Measurements from ENCODE around the gene CRB1.
"Not testable (repeated sequence)": the region's sequence is repeated elsewhere in the genome, so short reads cannot be mapped to it uniquely, and the experiment has no call there.

The CRB1 gene

GRCh38 chr1:197402189-197402588 is 134.1 kb downstream of the CRB1 start:
- no peak for FAIRE-seq

DNA sequence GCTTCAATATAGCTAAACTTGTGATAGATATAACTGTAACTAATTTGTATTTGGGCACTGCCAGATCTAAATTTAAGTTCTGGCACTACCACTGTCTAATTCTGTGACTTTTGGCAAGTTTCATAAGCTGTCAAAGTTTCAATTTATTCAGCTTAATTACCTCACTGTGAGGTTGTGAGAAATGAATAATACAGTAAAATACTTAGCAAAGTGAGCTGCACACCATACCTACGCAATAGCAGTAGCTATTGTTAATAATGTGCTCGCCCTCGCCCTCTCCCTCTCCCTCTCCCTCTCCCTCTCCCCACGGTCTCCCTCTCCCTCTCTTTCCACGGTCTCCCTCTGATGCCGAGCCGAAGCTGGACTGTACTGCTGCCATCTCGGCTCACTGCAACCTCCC is 136.7 kb downstream of the CRB1 start:
- not testable (repeated sequence) for FAIRE-seq

DNA sequence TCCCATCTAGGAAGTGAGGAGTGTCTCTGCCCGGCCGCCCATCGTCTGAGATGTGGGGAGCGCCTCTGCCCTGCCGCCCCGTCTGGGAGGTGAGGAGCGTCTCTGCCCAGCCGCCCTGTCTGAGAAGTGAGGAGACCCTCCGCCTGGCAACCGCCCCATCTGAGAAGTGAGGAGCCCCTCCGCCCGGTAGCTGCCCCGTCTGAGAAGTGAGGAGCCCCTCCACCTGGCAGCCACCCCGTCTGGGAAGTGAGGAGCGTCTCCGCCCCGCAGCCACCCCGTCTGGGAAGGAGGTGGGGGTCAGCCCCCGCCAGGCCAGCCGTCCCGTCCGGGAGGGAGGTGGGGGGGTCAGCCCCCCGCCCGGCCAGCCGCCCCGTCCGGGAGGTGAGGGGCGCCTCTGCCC is 137.6 kb downstream of the CRB1 start:
- FAIRE-seq: not testable (repeated sequence)

DNA sequence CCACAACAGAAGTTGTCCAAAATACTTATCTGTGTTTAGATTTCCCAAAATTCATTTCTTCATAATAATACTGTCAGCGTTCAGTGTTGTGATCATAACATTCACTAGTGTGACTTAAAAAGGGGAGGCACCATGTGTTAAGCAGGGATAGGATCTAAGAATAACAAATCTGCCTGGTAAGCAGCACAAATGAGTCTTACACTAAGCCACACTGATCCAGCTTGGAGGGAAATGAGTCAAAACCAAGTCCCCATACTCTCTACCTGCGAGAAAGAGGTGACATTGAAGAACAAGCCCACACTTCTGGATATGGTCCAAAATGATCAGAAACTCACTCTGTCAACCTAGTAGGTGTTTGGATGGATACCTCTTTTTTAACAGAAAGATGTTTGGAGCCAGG is 145.5 kb downstream of the CRB1 start:
- no peak for FAIRE-seq

GRCh38 chr1:197415221-197415620 is 147.2 kb downstream of the CRB1 start:
- no peak for FAIRE-seq

DNA sequence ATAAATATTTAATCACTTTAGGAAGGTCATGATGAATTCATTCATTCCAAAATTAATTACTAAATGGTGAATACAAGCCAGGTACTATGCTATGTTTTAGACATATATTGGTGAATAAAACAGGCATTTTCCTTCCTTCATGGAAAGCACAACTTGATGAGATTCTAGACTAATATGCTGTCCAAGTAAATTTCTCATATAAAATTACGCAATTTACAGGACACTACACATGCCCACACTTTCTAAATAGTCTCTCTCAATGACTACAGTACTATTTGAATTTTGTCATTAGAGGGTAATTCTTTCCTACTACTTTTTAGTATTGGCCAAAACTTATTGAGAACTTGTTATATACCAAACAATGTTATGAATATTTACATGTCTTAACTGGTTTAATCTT is 150.6 kb downstream of the CRB1 start:
- no peak for FAIRE-seq

DNA sequence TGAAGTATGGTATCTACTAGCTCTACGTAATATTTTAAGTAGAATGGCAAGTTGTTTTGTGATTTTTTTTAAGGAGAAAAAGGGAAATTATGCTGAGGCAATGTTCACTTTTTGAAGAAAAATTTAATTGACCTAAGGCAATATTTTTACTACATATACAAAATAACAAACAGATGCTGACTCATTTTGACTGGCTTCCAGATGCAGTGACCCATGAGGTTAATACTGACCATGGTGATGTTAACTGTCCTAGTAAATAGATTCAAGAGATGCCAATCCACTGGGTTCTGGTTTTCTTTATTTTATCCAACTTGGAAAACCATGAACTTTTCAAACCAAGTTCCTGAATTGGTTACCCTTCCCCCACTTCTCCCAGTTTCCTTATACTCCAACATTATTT is 154.9 kb downstream of the CRB1 start:
- peak; percentile 32 for FAIRE-seq

DNA sequence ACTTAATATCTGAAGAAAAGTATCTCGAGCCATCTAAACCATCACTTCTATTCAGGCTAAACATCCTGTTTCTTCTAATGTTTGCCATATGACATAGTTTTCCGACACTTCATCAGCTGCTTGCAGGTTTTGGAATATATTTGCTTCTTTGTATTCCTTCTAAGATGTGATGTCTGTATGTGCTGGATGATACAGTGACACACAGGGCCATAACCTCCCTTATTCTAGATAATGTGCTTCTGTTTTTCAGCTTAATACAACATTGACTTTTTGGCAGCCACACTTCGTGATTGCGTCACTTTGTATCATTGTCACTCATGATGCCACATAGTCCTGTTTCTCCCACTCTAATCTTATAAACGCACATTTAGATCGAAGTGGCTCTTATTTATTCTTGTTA is 156.3 kb downstream of the CRB1 start:
- FAIRE-seq: no peak

DNA sequence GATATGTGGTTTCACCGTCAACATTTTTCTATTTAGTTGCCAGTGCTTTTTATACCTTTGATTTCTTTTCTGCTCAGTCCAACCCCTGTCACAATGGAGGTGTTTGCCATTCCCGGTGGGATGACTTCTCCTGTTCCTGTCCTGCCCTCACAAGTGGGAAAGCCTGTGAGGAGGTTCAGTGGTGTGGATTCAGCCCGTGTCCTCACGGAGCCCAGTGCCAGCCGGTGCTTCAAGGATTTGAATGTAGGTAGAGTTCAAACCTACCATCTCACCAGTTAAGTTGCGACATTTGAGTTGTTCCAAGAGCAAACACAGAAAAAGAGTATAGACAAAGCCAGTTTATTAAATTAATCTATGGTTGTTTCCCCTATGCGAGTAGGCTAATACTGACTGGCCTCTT is 161.3 kb downstream of the CRB1 start:
- FAIRE-seq: no peak

DNA sequence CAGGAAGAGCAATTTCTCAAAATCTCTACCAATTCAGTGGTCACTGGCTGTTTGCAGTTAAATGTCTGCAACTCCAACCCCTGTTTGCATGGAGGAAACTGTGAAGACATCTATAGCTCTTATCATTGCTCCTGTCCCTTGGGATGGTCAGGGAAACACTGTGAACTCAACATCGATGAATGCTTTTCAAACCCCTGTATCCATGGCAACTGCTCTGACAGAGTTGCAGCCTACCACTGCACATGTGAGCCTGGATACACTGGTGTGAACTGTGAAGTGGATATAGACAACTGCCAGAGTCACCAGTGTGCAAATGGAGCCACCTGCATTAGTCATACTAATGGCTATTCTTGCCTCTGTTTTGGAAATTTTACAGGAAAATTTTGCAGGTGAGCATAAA is 167.2 kb downstream of the CRB1 start:
- FAIRE-seq: no peak

- no peak for FAIRE-seq
Measured at GRCh38 chr1:197437601-197438000, 169.5 kb downstream of the CRB1 start.

GRCh38 chr1:197438010-197438790 is 170.1 kb downstream of the CRB1 start:
- no peak for FAIRE-seq

- no peak for FAIRE-seq
Measured at GRCh38 chr1:197439708-197440280, 171.7 kb downstream of the CRB1 start.

DNA sequence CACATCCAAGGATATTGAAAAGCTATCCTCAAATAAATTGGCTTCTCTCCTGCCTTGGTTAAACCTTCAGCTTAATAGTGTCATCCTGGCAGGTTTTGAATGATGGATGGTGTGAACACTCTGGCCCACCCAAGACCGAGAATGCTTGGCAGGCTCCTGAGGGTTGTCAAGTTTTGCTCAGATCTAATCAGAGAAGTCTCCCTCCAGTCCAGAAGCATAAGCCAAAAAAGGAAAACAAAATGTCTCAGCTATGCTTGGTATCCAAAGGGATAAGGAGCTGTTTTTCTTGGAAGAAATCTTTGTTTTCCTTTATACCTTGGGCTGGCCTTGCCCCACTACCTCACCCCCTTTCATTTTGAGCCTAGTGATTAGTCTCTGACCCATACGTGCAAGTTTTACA is 172.7 kb downstream of the CRB1 start:
- FAIRE-seq: no peak

DNA sequence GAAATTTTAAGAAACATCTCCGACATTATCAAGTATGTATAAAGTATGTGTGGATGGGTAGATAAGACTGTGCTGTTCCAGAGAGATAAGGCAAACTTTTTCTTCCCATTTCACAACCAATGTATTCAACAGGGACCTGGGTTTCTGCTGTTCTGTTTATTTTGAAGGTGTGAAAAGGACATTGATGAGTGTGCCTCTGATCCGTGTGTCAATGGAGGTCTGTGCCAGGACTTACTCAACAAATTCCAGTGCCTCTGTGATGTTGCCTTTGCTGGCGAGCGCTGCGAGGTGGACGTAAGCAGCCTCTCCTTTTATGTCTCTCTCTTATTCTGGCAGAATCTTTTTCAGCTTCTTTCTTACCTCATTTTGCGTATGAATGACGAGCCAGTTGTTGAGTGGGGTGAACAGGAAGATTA is 174.0 kb downstream of the CRB1 start:
- FAIRE-seq: no peak

DNA sequence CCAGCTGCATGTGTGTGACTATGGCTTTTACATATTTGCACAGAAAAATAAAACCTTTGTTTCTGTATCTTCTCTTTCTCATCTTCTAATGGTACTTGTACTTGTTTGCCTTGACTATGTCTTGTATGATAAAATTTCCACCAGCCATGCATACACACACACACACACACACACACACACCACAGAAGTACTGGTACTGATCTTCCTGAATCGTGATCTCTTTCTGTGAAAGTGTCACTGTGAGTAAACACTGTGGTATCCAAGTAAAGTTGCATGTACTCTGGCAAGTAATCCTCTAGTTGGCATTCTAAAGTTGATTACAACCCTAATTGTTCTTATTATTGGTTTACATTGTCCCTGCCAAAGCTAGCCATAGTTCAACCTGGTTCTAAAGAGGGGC is 176.7 kb downstream of the CRB1 start:
- FAIRE-seq: no peak

DNA sequence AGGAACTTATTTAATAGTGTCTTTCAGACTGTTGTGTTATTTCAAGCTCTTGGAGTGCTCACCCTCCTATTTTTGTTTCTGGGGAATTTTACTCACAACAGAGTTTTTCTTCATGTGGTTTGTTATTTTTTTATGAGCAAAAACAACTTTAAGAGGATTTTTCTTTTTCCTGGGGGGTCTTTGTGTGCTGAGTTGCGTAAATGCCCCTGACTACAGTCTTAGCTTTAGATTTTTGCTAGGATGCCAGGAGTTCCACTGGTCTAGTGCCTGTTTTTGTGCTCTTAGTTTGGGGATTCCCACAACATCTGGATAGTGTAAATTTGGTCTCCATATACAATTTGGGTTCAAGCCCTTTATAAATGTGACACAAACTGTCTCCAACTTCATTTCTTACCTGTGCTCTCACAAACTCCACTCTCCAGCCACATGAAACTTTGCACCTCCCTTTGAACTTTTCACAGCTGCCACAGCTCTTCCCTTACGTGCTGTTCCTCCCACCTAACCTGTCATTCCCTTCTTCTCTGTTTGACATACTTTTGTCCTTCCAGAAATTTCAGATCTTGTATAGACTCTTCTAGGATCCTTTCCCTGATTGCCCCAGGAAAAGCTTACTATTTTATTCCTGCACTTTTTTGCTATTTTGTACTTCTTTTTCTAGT is 180.2 kb downstream of the CRB1 start:
- FAIRE-seq: no peak

- FAIRE-seq: no peak
Measured at GRCh38 chr1:197451381-197451780, 183.3 kb downstream of the CRB1 start.

GRCh38 chr1:197453376-197454058 is 185.5 kb downstream of the CRB1 start:
- FAIRE-seq: peak; percentile 98

DNA sequence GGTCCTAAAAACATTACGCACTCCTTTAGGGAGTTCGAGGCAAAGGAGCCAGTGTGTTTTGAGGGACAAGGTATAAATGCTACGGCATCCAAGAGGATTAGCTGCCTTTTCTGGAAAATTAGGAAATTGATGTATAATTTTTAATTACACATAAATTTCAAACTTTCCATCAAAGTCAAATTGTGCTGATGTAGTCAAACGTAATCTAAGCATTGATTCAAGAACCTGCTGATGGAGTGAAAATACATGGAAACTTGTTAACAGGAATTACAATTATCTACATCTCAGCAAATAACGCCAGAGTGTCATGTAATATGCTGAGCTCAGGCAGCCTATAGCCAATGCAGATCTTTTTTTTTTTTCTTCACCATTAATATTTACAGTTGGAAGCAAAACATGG is 194.5 kb downstream of the CRB1 start:
- FAIRE-seq: no peak

DNA sequence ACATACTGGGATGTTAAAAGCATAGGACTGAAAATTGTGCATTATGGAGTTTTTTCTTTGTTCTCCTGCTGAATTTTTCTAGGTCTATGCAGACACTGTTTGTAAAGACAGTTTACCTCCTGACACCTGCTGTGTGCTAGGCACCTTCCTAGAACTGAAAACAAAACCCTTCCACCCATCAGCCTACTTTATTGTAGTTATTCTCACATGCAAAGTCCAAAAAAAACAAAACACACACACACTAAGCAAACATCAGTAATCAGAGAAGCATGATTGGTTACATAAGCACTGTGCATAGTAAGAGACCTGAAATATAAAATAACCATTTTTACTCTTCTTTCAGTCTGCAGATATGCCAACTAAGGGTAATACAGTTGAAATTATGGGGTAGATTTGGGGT is 195.1 kb downstream of the CRB1 start:
- FAIRE-seq: no peak

GRCh38 chr1:197464044-197464443 is 196.0 kb downstream of the CRB1 start:
- no peak for FAIRE-seq

GRCh38 chr1:197465528-197466327 is 197.7 kb downstream of the CRB1 start:
- no peak for FAIRE-seq

Measured in TTC549 (cell line).